NOMO-1 (cell line): ENCODE data around the gene CFAP107.
"Not testable (repeated sequence)": the region's sequence is repeated elsewhere in the genome, so short reads cannot be mapped to it uniquely, and the experiment has no call there.

Experiments
- DNase-seq, 2 experiments: peaks; one replicate each; lab custom pipeline; 2025; ENCODE audit not compliant: unreplicated experiment in 2 of 2; lab: John Stamatoyannopoulos, UW

Gene CFAP107

DNA sequence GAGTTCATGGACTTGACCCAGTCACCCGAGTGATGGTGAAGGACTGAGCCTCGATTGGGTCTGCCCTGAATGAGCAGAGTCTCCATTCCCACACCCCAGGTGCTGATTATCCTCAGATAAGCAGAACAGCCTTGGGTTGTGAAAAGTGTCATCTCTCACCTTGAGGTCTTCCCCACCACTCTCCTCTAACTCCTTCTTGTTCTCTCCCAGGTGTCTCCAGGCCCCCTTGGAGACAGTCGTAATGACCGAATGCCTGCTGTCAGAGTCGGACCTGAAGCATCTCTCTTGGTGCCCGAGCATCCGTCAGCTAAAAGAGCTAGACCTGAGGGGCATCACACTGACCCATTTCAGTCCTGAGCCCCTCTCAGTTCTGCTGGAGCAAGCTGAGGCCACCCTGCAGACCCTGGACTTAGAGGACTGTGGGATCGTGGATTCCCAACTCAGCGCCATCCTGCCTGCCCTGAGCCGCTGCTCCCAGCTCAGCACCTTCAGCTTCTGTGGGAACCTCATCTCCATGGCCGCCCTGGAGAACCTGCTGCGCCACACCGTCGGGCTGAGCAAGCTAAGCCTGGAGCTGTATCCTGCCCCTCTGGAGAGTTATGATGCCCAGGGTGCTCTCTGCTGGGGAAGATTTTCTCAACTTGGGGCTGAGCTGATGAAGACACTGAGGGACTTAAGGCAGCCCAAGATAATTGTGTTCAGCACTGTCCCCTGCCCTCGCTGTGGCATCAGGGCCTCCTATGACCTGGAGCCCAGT, 31.0 kb downstream of the CFAP107 start:
- no peak for DNase-seq

DNA sequence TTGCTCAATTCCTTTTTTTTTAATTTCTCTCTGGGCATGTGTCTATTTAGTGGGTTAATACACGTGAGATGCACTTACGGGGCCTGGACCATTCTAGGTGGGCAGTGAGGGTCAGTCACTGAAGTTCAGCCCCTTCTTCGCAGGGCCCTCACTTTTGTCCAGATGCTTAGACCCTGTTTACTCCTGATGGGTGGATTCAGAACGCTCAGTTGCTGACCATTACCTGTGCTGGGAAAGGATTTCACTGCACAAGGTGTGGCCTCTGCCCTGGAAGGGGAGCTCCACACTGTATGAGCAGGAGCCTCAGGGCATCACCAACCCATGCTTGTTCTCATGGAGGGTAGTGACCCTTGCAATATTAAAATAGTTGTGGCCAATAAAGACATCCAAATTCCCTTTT, 32.1 kb downstream of the CFAP107 start:
- no peak for DNase-seq

DNA sequence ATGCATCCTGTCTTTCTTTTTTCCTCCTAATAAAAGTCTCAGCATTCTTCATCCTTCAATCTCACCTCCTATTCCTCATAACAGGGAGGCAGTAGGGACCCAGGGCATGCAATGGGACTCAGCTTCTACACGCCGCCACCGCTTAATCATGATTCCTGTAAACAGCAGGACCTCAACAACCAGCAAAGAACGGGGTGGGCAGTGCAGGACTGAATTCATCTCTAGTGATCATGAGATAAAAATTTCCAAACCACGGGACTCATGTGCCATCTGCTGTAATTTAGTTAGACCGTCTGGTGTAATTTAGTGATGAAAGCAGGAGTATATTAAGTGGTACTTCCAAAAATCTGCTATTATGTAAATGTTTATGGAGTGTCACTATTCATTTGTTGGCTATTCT, 32.9 kb downstream of the CFAP107 start:
- DNase-seq = no peak

DNA sequence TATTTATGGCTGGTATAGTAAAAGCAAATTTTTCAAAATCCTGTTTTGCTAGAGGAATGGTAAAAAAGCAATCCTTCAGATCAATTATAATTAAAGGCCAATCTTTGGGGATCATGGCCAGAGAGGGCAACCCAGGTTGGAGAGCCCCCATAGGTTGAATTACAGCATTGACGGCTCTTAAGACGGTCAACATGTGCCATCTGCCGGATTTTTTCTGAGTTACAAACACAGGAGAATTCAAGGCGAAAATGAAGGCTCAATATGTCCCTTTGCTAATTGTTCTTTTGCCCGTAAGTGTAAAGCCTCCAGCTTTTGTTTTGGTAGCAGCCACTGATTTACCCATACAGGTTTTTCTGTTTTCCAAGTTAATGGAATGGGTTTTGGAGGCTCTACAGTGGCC, 35.5 kb downstream of the CFAP107 start:
- not testable (repeated sequence) for DNase-seq

DNA sequence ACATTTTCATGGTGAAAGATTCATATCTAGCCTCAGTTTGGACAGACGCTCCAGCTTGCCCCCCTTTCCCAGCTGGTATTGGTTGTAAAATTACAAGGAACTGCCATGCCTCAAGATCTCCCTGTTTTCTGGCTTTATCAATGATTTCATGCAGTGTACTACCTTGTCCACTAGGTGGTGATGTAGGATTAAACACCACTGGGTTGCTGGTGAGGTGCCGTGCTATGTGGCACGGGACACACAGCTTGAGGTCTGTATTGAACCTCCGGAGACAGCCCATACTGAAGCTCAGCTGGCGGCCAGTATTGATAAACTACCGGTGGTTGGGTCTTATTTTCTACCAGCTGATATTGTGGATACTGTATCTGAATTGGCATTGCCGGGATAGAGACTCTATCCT, 37.8 kb downstream of the CFAP107 start:
- DNase-seq = peak in 1 of 2 experiments; percentile 5

DNA sequence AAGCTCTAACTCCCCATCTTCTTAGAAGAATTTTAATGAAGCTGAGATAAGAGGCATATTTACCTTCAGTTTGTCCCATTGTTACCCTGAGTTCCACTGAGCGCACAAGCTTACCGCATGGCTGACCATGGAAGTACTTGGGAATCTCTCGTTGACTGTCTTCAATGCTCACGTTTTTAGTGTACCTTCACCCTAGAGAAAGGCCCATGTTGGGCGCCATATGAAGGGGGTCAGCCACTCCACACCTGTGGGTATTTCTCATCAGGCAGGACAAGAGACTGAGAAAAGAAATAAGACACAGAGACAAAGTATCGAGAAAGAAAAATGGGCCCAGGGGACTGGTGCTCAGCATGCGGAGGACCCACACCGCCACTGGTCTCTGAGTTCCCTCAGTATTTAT, 38.7 kb downstream of the CFAP107 start:
- DNase-seq = not testable (repeated sequence)

DNA sequence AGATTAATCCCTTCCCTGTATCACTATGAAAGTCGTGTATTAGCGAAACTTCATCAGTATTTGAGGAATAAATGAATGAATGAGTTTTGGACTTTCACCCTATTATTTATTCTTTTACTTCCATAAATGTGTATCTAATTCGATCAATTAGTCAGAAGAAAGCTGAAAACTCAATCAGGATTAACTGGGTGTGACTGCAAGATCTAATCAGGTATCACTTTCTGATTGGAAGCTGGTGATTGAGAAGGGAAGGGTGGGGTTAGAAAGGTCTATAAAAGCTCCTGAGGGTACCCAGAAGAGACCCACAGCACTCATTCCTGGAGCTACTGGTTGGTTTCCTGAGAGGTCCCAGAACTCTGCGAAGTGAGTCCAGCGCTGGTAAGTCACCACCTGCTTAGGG, 45.1 kb downstream of the CFAP107 start, which contains the start of gene PRAMEF1:
TSS of gene PRAMEF1 (plus strand) at position 301 of the 400 bp plus-strand sequence. CDS start 1,831 bp downstream, outside the sequence.
- not testable (repeated sequence) for DNase-seq

DNA sequence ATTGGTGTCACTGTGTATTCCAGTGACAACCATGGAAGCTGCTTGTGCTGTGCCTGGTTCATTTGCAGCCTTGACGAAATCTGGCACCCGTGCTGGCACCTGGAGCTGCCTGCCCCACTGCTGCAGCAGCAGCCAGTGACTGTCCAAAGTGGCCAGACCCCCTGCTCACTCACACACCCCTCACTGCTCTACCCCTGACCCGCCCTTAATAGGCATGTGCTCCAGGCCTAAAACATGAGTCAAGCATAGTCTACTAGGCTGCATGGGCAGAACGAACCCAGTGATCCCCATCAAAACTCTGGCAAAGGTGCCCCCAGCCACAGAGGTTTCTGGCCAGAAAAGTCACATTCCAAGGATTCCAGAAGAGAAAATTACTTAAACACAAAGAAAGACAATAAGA, 52.9 kb downstream of the CFAP107 start:
- no peak for DNase-seq

DNA sequence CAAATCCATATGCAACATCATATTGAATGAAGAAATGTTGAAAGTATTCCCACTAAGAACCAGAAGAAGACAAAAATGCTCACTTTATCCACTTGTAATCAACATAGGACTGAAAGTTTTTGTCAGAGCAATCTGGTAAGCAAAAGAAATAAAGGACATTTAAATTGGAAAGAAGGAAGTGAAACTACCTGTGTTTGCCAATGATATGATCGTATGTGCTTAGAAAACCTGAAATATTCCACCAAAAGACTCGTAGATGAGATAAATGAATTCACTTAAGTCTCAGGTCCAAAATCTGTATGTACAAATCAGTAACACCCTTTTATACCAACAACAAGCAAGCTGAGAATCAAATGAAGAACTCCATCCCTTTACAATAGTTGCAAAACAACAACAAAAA, 53.7 kb downstream of the CFAP107 start:
- peak in 1 of 2 experiments; percentile 1 for DNase-seq

DNA sequence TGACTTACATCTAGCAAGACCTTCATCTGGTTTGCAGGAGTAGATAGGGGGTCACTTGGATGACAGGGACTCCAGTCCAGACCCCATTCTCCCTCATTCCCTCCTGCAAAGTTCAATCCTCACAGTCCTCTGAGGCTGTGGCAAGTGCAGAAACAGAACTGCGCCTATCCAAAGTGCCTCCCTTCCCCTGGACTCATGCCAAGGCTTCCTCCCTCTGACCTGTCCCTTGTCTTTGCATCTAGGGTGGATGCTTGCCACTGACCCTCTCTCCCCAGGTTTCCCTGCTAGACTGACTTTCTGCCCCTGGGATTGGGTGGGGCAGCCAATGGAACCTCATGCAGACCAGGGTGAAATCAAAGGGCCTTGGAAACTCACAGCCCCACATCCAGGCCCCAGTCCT, 63.9 kb downstream of the CFAP107 start:
- no peak for DNase-seq

DNA sequence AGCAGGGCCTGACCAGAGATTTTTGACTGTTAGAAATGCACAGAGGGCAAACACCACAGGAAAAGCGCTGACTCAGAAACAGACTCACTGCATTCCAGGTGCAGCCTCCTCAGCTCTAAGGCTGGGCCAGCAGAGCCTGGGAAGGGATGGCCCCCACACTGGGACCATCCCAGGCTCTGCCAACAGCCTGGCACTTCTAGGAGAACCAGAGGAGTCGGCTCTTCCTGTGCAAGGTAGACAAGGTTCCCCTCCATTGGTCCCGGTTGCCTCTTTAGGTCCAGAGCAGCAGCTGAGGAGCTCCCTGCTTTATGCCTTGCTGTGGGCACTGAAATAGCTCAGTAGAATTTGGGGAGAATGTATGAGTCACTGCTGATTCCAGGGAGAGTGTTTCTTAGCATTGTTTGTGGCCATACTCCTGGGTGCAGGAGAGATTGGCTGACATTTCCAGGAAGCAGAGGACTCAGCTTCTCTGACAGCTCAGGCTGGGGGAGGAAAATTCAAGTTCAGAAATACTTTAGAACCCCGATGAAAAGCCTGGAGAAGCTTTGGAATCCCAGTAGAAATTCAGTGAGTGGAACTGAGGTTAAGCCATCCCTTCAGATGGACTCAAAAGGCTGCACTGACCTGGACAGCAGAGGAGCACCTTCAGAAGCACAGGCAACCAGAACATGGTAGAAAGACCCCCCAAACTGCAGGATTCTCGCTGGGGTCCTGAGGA, 64.8 kb downstream of the CFAP107 start:
- no peak for DNase-seq

DNA sequence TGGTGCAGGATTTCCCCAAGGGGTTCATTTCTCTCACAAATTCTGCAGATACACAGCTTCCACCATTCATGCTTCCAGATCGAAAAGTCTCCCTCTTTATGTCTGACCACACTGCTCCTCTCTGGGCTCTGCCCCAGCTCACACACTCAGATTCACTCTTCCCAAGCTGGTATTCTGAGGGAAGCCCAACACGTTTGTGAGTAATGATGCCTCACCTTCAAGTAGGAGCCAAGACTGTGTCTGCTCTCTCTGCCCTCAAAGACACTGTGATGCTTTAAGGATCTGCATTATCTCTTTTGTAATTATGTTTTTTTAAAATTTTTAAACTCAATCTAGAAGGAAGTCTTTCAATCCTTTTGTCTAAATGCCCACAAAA, 65.4 kb downstream of the CFAP107 start:
- DNase-seq = no peak
